Measurements from ENCODE around the gene MFSD12. TPM values are rescaled to one million over a fixed set of nuclear protein-coding genes. Genes with fewer than 3 reads are reported as not detected.

The MFSD12 gene
- total and polyA plus RNA-seq, 2 of the 8 experiments (the other 6 are each of a cell fraction or from before 2014, with no cell fraction given) = 59.6 to 71.3 TPM

DNA sequence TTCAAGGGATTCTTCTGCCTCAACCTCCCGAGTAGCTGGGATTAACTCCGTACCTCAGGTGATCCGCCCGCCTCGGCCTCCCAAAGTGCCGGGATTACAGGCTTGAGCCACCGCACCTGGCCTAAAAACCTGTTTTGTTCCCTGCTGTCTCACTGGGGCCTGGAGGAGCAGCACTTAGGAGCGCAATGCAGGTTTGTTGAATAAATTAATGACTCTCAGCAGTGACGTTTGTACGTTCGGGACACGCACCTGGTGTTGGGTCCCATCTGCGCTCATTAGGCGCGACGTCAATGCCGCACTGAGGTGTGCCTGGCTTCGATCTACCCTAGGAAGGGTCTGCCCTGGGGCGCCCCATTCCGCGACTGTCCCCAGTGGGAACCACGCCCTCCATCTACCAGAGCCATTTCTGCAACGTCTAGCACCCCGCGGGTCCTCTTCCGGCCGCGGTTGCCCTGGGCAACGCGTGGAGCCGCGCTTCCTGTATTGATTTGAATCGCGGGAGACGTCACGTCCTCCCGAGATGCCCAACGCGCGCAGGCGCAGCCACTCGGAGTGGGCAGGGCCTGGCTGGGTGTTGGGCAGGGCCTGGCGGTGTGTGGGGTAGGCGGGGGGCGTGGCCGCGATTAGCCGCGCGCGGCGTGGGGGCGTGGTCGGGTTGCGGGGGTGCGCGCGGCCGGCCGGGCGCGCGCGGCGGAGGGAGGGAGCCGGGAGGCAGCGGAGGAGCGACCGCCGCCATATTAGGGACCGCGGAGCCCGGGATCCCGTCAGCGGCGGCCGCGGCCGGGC, 51.6 kb downstream of the MFSD12 start, which contains the start of gene FZR1 (continued):
- TF ChIP-seq SIN3A (conservative IDR thresholded peaks at IDR 0.05 in 1 of 2, IDR thresholded peaks at IDR 0.05 in 1 of 2; ENCODE audit: low read depth in 1 of 2, low read length in 2 of 2) (peak; percentile 83 to 92; a peak in 3 of 4 replicates), RAD21 (IDR thresholded peaks at IDR 0.05 in 1 of 2, conservative IDR thresholded peaks at IDR 0.05 in 1 of 2; ENCODE audit: low read depth in 2 of 2, low read length in 2 of 2) (no peak), GABPA (IDR thresholded peaks at IDR 0.05; ENCODE audit: borderline replicate concordance, insufficient read depth, low read length) (no peak), POLR2AphosphoS5 (IDR thresholded peaks at IDR 0.05; ENCODE audit: low read depth, low read length) (peak; percentile 59; the same call in 1 of the 2 replicates), KDM5A (IDR thresholded peaks at IDR 0.05; ENCODE audit: low read length) (no peak; the same call in 1 of the 2 replicates), NANOG (IDR thresholded peaks at IDR 0.05; ENCODE audit: insufficient read depth, low read depth, low read length, poor library complexity, severe bottlenecking) (no peak), CHD1 (IDR thresholded peaks at IDR 0.05; ENCODE audit: low read depth, low read length) (no peak), TAF7 (optimal IDR thresholded peaks at IDR 0.05; ENCODE audit: borderline replicate concordance, low read depth, low read length) (peak; percentile 42), POLR2A (IDR thresholded peaks at IDR 0.05; ENCODE audit: control extremely low read depth in 1 of 2, low read depth in 2 of 2, low read length in 2 of 2) (peak in 1 of 2 experiments; percentile 59; a peak in 1 of 3 replicates), CBX5 (IDR thresholded peaks at IDR 0.05; ENCODE audit: low read depth, low read length) (no peak), CEBPB (IDR thresholded peaks at IDR 0.05; ENCODE audit: low read depth, low read length) (no peak), SIX5 (IDR thresholded peaks at IDR 0.05; ENCODE audit: low read depth, low read length) (no peak), HDAC6 (IDR thresholded peaks at IDR 0.05; ENCODE audit: low read depth, low read length) (no peak), SRF (IDR thresholded peaks at IDR 0.05; ENCODE audit: low read depth, low read length) (no peak), SP1 (IDR thresholded peaks at IDR 0.05; ENCODE audit: low read depth, low read length) (peak; percentile 41; the same call in 1 of the 2 replicates), ASH2L (IDR thresholded peaks at IDR 0.05; ENCODE audit: low read length) (no peak), CTBP2 (IDR thresholded peaks at IDR 0.05; ENCODE audit: borderline replicate concordance, insufficient read depth, insufficient read length, low read length) (no peak), POU5F1 (IDR thresholded peaks at IDR 0.05; ENCODE audit: low read depth, low read length) (no peak), KDM1A (IDR thresholded peaks at IDR 0.05; ENCODE audit: borderline replicate concordance, low read length) (no peak), FOSL1 (IDR thresholded peaks at IDR 0.05; ENCODE audit: insufficient read depth, low read depth, low read length) (0 out of 2 replicates have a peak, but pooled peaks have one; percentile 28), JUND (IDR thresholded peaks at IDR 0.05; ENCODE audit: low read length) (no peak; the same call in 1 of the 2 replicates), TAF1 (IDR thresholded peaks at IDR 0.05; ENCODE audit: low read depth, low read length) (peak; percentile 39; the same call in 1 of the 2 replicates), SP4 (IDR thresholded peaks at IDR 0.05; ENCODE audit: low read length) (no peak)
- TF ChIP-seq, protein P1, sequence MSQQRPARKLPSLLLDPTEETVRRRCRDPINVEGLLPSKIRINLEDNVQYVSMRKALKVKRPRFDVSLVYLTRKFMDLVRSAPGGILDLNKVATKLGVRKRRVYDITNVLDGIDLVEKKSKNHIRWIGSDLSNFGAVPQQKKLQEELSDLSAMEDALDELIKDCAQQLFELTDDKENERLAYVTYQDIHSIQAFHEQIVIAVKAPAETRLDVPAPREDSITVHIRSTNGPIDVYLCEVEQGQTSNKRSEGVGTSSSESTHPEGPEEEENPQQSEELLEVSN (IDR thresholded peaks at IDR 0.05) = peak; percentile 61; the same call in 1 of the 2 replicates

All from H1 (cell line).